Fibroblast of lung (primary cell): ENCODE measurements around the gene OXCT1. TPM values are rescaled to one million over a fixed set of nuclear protein-coding genes. Genes with fewer than 3 reads are reported as not detected.
A peak's percentile ranks its signal among the peaks of the same experiment; 100 is the strongest.
"Not testable (repeated sequence)": the region's sequence is repeated elsewhere in the genome, so short reads cannot be mapped to it uniquely, and the experiment has no call there.

ENCODE experiments used
- DNase-seq, 2 donors: peaks; one replicate each; pipeline versions ENCODE4 v3.0.0 to v3.0.0-alpha.2; 2010; ENCODE audit warnings: low read depth in 2 of 2
- H2AFZ ChIP-seq: 2 replicates; pipeline ENCODE4 v1.5.1; 2012; ENCODE audit warnings: low read length, control low read depth, inconsistent platforms
- H3K27ac ChIP-seq: 2 replicates; pipeline ENCODE4 v1.5.1; 2011; ENCODE audit warnings: low read length, control low read depth; ENCODE audit not compliant: insufficient read depth
- H3K27me3 ChIP-seq: 2 replicates; pipeline ENCODE4 v1.5.1; 2011; ENCODE audit warnings: mild to moderate bottlenecking, low read length; ENCODE audit not compliant: control insufficient read depth, insufficient read depth
- H3K36me3 ChIP-seq: 2 replicates; pipeline ENCODE4 v1.5.1; 2011; ENCODE audit warnings: low read length; ENCODE audit not compliant: control insufficient read depth, insufficient read depth
- H3K4me1 ChIP-seq: 2 replicates; pipeline ENCODE4 v1.5.1; 2011; ENCODE audit warnings: low read length; ENCODE audit not compliant: control insufficient read depth, insufficient read depth; ENCODE audit errors: extremely low read depth
- H3K4me2 ChIP-seq: 2 replicates; pipeline ENCODE4 v1.5.1; 2011; ENCODE audit warnings: low read length, control low read depth; ENCODE audit not compliant: insufficient read depth; ENCODE audit errors: extremely low read depth
- H3K4me3 ChIP-seq, 4 experiments: fragments of 200-600 bp in 1 of 4; sonication (generic) in 1 of 4; replicated peaks in 1 of 4; 2 replicates each; pipeline ENCODE4 v1.5.1; 2011 to 2016; ENCODE audit warnings: low read length in 4 of 4, low read depth in 3 of 4, mild to moderate bottlenecking in 3 of 4, control low read depth in 2 of 4, inconsistent platforms in 1 of 4, mixed read lengths in 1 of 4; ENCODE audit not compliant: insufficient read depth in 1 of 4; ENCODE audit errors: control extremely low read depth in 1 of 4
- H3K79me2 ChIP-seq: 2 replicates; pipeline ENCODE4 v1.5.1; 2012; ENCODE audit warnings: mild to moderate bottlenecking, low read length, inconsistent platforms; ENCODE audit not compliant: control insufficient read depth, insufficient read depth
- H3K9ac ChIP-seq: 2 replicates; pipeline ENCODE4 v1.5.1; 2011; ENCODE audit warnings: mild to moderate bottlenecking, low read length, control low read depth; ENCODE audit not compliant: insufficient read depth
- H3K9me3 ChIP-seq: 2 replicates; pipeline ENCODE4 v1.5.1; 2012; ENCODE audit warnings: low read depth, low read length; ENCODE audit not compliant: control insufficient read depth, insufficient read depth
- H4K20me1 ChIP-seq: 2 replicates; pipeline ENCODE4 v1.5.1; 2011; ENCODE audit warnings: low read length; ENCODE audit not compliant: control insufficient read depth, insufficient read depth; ENCODE audit errors: extremely low read depth
- EZH2 ChIP-seq: IDR thresholded peaks from 2 replicates; pipeline ENCODE4 v1.5.1; 2012; ENCODE audit warnings: low read length, control low read depth, mild to moderate bottlenecking; ENCODE audit errors: missing control alignments
- polyA plus RNA-seq, 2 donors: library from polyadenylated mRNA; depleted of rRNA in 1 of 2; stranded (reverse) in 1 of 2; unstranded in 1 of 2; fragments of >200 nt; gene quantifications; 2 replicates each; pipeline ENCODE4 v1.2.1, GENCODE V29; 2011 to 2012; ENCODE audit warnings: missing spikeins in 1 of 2
- total RNA-seq: library from RNA; depleted of rRNA; stranded (reverse); fragments of >200 nt; gene quantifications from 2 replicates; pipeline ENCODE4 v1.2.1, GENCODE V29; 2014
- TF ChIP-seq, protein P1 (sequence below), 2 donors: IDR thresholded peaks in 1 of 2; conservative IDR thresholded peaks in 1 of 2; 1 replicate in 1 of 2; 2 replicates in 1 of 2; pipeline ENCODE4 v1.5.1; 2011 to 2012; ENCODE audit warnings: low read length in 2 of 2, control low read depth in 1 of 2, inconsistent platforms in 1 of 2, low read depth in 1 of 2, mild to moderate bottlenecking in 1 of 2

The OXCT1 gene
- total and polyA plus RNA-seq, 2 donors (not counting 1 experiment from before 2014, with no cell fraction given): 35.7 to 56.3 TPM

DNA sequence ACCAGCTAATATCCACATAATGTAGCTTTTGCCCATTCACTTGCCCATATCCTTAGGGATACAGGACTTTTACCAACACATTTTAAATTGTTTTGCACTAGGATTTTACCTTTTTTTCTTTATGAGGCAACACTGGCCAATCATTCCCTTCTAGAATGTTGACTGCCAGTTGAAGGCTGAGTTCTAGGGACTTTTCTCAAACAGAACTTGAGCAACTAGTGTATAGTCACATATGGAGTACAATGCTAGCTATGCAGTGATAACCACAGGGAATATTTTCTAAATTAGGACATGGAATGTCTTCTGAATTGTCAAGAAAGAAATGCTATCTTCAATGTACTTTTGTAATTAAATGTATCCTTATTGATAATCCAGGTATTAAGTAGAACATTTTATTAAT is 133.6 kb downstream of the OXCT1 start:
- Histone ChIP-seq H3K27ac (no peak overlapping the region), H3K36me3 (peaks cover 3% of the 10 kb centered on the region), H3K9ac (no peak overlapping the region), H3K4me1 (no peaks in the 10 kb centered on the region), H4K20me1 (no peaks in the 10 kb centered on the region), H3K4me3 (no peak overlapping the region), H3K9me3 (no peaks in the 10 kb centered on the region), H2AFZ (no peak overlapping the region), H3K79me2 (no peaks in the 10 kb centered on the region), H3K4me2 (no peak overlapping the region), H3K27me3 (no peaks in the 10 kb centered on the region)
- peak in 1 of 2 donors; percentile 48 for DNase-seq
- TF ChIP-seq, protein P1, sequence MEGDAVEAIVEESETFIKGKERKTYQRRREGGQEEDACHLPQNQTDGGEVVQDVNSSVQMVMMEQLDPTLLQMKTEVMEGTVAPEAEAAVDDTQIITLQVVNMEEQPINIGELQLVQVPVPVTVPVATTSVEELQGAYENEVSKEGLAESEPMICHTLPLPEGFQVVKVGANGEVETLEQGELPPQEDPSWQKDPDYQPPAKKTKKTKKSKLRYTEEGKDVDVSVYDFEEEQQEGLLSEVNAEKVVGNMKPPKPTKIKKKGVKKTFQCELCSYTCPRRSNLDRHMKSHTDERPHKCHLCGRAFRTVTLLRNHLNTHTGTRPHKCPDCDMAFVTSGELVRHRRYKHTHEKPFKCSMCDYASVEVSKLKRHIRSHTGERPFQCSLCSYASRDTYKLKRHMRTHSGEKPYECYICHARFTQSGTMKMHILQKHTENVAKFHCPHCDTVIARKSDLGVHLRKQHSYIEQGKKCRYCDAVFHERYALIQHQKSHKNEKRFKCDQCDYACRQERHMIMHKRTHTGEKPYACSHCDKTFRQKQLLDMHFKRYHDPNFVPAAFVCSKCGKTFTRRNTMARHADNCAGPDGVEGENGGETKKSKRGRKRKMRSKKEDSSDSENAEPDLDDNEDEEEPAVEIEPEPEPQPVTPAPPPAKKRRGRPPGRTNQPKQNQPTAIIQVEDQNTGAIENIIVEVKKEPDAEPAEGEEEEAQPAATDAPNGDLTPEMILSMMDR (conservative IDR thresholded peaks at IDR 0.05 in 1 of 2, IDR thresholded peaks at IDR 0.05 in 1 of 2; ENCODE audit: low read depth in 1 of 2, low read length in 2 of 2): no peak
- TF ChIP-seq EZH2: no peak

DNA sequence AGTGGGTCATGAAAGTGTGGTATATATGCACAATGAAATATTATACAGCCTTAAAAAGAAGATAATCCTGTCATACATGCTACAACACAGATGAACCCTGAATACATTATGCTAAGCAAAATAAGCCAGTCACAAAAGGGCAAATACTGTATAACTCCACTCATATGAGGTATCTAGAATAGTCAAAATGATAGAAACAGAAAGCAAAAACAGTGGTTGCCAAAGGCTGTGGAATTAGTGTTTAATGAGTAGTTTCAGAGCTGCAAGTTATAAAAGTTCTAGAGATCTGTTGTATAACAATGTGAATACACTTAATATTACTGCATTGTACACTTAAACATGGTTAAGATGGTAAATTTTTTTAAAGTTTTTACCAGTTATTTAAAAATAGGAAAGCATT is 135.0 kb downstream of the OXCT1 start:
- no peak overlapping the region for H3K9ac ChIP-seq
- H3K4me1 ChIP-seq: no peaks in the 10 kb centered on the region
- no peak for DNase-seq
- H3K9me3 ChIP-seq: no peaks in the 10 kb centered on the region
- no peak overlapping the region for H3K4me2 ChIP-seq
- no peak overlapping the region for H3K4me3 ChIP-seq
- peaks cover 3% of the 10 kb centered on the region for H3K36me3 ChIP-seq
- H4K20me1 ChIP-seq: no peaks in the 10 kb centered on the region
- TF ChIP-seq, protein P1 (conservative IDR thresholded peaks at IDR 0.05 in 1 of 2, IDR thresholded peaks at IDR 0.05 in 1 of 2; ENCODE audit: low read depth in 1 of 2, low read length in 2 of 2): no peak
- TF ChIP-seq EZH2: no peak
- no peaks in the 10 kb centered on the region for H3K79me2 ChIP-seq
- H3K27me3 ChIP-seq: no peaks in the 10 kb centered on the region
- no peak overlapping the region for H3K27ac ChIP-seq
- no peak overlapping the region for H2AFZ ChIP-seq

DNA sequence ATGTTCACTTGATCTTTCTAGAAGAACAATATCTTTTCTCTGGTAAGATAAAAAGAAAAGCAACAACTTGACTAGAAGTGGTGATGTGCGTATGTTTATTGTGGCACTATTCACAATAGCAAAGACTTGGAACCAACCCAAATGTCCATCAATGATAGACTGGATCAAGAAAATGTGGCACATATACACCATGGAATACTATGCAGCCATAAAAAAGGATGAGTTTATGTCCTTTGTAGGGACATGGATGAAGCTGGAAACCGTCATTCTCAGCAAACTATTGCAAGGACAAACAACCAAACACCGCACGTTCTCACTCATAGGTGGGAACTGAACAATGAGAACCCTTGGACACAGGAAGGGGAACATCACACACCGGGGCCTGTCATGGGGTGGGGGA is 140.8 kb downstream of the OXCT1 start:
- H2AFZ ChIP-seq, H3K9ac ChIP-seq, H3K27me3 ChIP-seq, H3K36me3 ChIP-seq, H3K4me1 ChIP-seq, H3K27ac ChIP-seq, H3K79me2 ChIP-seq, H3K9me3 ChIP-seq, H3K4me2 ChIP-seq, DNase-seq, H3K4me3 ChIP-seq, H4K20me1 ChIP-seq: not testable (repeated sequence)
